ENCODE measurements around the gene GLI3. TPM values are rescaled to one million over a fixed set of nuclear protein-coding genes. Genes with fewer than 3 reads are reported as not detected.

The GLI3 gene
- total and polyA plus RNA-seq, 4 donors = 0.50 to 34.9 (median 11.3) TPM

DNA sequence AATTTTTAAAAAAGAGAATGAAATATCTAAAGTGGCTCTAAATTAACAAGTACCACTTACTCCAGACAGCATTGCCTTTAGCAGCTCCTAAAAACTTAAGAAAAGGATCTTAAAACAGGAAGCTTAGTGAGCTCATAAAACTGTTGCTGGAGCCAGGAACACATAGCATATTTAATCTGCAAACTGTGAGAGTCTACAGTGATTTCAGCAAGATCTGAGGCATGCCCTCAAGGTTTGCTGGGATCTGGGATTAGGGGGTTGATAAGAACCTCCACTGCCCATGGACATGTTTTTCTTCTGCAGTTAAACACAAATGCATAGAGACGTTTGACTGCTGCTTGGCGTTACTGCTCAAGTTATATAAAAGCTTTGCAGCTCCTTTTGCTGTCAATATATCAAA is 3.8 kb downstream of the GLI3 start:
- no peak for DNase-seq
- Histone ChIP-seq H3K4me1 (ENCODE audit: control insufficient read depth in 1 of 2, insufficient read depth in 2 of 2, low read length in 2 of 2) (no peaks in the 10 kb centered on the region), H3K27ac (ENCODE audit: low read depth in 1 of 2, low read length in 2 of 2) (no peak overlapping the region), H3K4me3 (ENCODE audit: low read length in 2 of 2) (no peak overlapping the region), H3K36me3 (ENCODE audit: control insufficient read depth in 1 of 2, insufficient read depth in 2 of 2, low read length in 1 of 2) (no peaks in the 10 kb centered on the region), H3K9me3 (ENCODE audit: control insufficient read depth, low read length) (no peaks in the 10 kb centered on the region), H3K27me3 (ENCODE audit: control insufficient read depth in 1 of 2, insufficient read depth in 2 of 2, low read length in 1 of 2) (no peaks in the 10 kb centered on the region)
- intact Hi-C loops (cut with DNase I) = loop anchor here in 1 of 2 donors (10.0 kb wide), 1 partner anchor 88 kb away; no protein-coding TSS in a partner anchor
- WGBS, 2 donors = 74 to 77% methylated on average over 2 of the region's 2 CpGs
- no peak for ATAC-seq (ENCODE audit: low FRiP score)

- intact Hi-C loops (cut with DNase I) = loop anchor here in 1 of 2 donors (10.0 kb wide), 1 partner anchor 87 kb away; no protein-coding TSS in a partner anchor
- H3K27me3 ChIP-seq (ENCODE audit: control insufficient read depth in 1 of 2, insufficient read depth in 2 of 2, low read length in 1 of 2) = no peaks in the 10 kb centered on the region
- ATAC-seq (ENCODE audit: low FRiP score) (no peak), DNase-seq (no peak)
- no peaks in the 10 kb centered on the region for H3K36me3 ChIP-seq (ENCODE audit: control insufficient read depth in 1 of 2, insufficient read depth in 2 of 2, low read length in 1 of 2)
- no peak overlapping the region for H3K27ac ChIP-seq (ENCODE audit: low read depth in 1 of 2, low read length in 2 of 2)
- no peaks in the 10 kb centered on the region for H3K4me1 ChIP-seq (ENCODE audit: control insufficient read depth in 1 of 2, insufficient read depth in 2 of 2, low read length in 2 of 2)
- WGBS, 2 donors = 76 to 82% methylated on average over 4 of the region's 4 CpGs
- no peak overlapping the region for H3K4me3 ChIP-seq (ENCODE audit: low read length in 2 of 2)
- H3K9me3 ChIP-seq (ENCODE audit: control insufficient read depth, low read length) = no peaks in the 10 kb centered on the region
These were observed 4.7 kb downstream of the GLI3 start for GRCh38 chr7:42232275-42232674.

GRCh38 chr7:42231043-42231787 is 5.8 kb downstream of the GLI3 start:
- WGBS, 2 donors = 88 to 92% methylated on average over 1 of the region's 1 CpG
- Histone ChIP-seq H3K9me3 (ENCODE audit: control insufficient read depth, low read length) (no peaks in the 10 kb centered on the region), H3K27me3 (ENCODE audit: control insufficient read depth in 1 of 2, insufficient read depth in 2 of 2, low read length in 1 of 2) (no peaks in the 10 kb centered on the region), H3K4me1 (ENCODE audit: control insufficient read depth in 1 of 2, insufficient read depth in 2 of 2, low read length in 2 of 2) (no peaks in the 10 kb centered on the region), H3K4me3 (ENCODE audit: low read length in 2 of 2) (no peak overlapping the region), H3K36me3 (ENCODE audit: control insufficient read depth in 1 of 2, insufficient read depth in 2 of 2, low read length in 1 of 2) (no peaks in the 10 kb centered on the region), H3K27ac (ENCODE audit: low read depth in 1 of 2, low read length in 2 of 2) (no peak overlapping the region)
- ATAC-seq (ENCODE audit: low FRiP score) (no peak), DNase-seq (no peak)
- intact Hi-C loops (cut with DNase I) = loop anchor here in 1 of 2 donors (10.0 kb wide), 1 partner anchor 86 kb away; no protein-coding TSS in a partner anchor

DNA sequence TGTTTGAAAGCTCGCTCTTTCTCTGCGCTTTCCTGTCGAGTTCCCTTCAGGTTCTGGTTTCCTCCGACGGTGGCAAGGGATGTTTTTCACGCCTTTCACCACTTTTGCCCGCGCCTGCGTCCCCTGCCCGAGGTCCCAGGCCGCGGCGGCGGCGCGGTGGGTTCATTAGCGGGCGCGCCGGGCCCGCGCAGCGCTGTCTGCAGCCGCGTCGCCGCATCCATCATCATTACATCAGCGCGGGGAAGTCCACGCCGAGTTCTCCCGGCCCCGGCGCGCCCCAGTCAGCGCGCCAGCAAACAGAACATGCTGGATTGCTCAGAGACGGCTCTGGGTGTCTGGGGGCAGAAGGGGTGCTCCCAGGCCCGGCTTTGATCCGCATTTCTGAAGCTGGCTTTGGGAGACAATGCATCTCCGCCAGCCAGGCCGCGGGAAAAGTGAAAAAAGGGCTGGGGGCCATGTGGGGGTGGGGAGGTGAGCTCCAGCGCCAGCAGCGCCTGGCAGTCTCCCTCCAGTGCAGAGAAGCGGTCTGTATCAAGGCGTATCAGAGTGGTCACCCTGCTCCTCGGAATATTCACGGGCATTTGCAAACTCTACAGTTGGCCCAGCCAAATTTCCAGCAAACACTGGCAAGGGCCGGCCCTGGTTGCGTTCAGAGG is 8.9 kb downstream of the GLI3 start:
- H3K4me1 ChIP-seq (ENCODE audit: control insufficient read depth in 1 of 2, insufficient read depth in 2 of 2, low read length in 2 of 2) = no peaks in the 10 kb centered on the region

DNA sequence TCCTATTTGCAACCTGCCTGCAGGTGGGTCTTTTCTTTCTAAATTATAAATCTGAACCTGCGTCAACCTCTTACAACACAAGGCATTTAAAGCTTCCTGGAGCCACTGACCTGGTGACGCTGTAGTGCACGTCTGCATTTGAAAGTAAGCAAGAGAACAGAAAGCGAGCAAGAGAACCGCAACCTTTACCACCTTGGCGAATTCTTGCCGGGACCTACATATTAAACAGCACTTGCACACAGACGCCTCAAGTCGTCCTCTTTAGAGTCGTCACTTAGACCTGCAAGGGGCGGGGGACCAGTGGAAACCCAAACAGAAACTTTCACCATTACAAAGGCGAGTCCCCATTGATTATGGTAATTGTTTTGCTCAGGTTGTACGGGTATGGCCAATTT is 9.5 kb downstream of the GLI3 start:
- intact Hi-C loops (cut with DNase I) = no loop called here
- DNase-seq (no peak), ATAC-seq (ENCODE audit: low FRiP score) (no peak)
- no peaks in the 10 kb centered on the region for H3K9me3 ChIP-seq (ENCODE audit: control insufficient read depth, low read length)
- H3K27ac ChIP-seq (ENCODE audit: low read depth in 1 of 2, low read length in 2 of 2) = no peak overlapping the region
- 79 to 85% methylated on average over 13 of the region's 13 CpGs for WGBS, 2 donors
- no peaks in the 10 kb centered on the region for H3K27me3 ChIP-seq (ENCODE audit: control insufficient read depth in 1 of 2, insufficient read depth in 2 of 2, low read length in 1 of 2)
- peak overlapping the region in 1 of 2 donors; percentile 57 for H3K4me3 ChIP-seq (ENCODE audit: low read length in 2 of 2)
- no peaks in the 10 kb centered on the region for H3K4me1 ChIP-seq (ENCODE audit: control insufficient read depth in 1 of 2, insufficient read depth in 2 of 2, low read length in 2 of 2)
- H3K36me3 ChIP-seq (ENCODE audit: control insufficient read depth in 1 of 2, insufficient read depth in 2 of 2, low read length in 1 of 2) = no peaks in the 10 kb centered on the region

More for the DNA sequence above, 8.9 kb downstream of the GLI3 start:
- intact Hi-C loops (cut with DNase I) = no loop called here
- Histone ChIP-seq H3K9me3 (ENCODE audit: control insufficient read depth, low read length) (no peaks in the 10 kb centered on the region), H3K27me3 (ENCODE audit: control insufficient read depth in 1 of 2, insufficient read depth in 2 of 2, low read length in 1 of 2) (no peaks in the 10 kb centered on the region), H3K4me3 (ENCODE audit: low read length in 2 of 2) (peak overlapping the region; percentile 57 to 86), H3K27ac (ENCODE audit: low read depth in 1 of 2, low read length in 2 of 2) (no peak overlapping the region), H3K36me3 (ENCODE audit: control insufficient read depth in 1 of 2, insufficient read depth in 2 of 2, low read length in 1 of 2) (no peaks in the 10 kb centered on the region)
- ATAC-seq (ENCODE audit: low FRiP score) (peak; percentile 77), DNase-seq (peak; percentile 51 to 83)
- WGBS, 2 donors = 5 to 7% methylated on average over 51 of the region's 51 CpGs

DNA sequence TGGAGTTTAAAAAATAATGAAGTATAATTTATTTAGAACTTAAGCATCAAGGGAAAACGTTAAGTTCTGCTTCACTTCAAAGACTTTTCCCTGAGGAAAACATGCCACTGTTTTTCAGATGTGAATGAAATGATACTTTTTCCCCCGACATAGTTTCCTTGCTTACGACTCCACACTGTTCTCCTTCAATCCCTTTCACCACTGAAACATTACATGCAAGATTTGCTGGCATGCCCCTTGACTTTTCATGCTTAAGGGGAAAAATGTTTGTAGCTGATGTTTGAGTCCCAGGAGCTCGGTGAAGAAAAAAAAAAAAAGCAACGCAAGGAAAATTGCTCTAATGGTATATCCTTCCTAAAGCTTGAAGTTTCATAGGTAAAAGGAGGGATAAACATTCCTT is 10.0 kb downstream of the GLI3 start:
- Histone ChIP-seq H3K36me3 (ENCODE audit: control insufficient read depth in 1 of 2, insufficient read depth in 2 of 2, low read length in 1 of 2) (no peaks in the 10 kb centered on the region), H3K27me3 (ENCODE audit: control insufficient read depth in 1 of 2, insufficient read depth in 2 of 2, low read length in 1 of 2) (no peaks in the 10 kb centered on the region), H3K9me3 (ENCODE audit: control insufficient read depth, low read length) (no peaks in the 10 kb centered on the region), H3K4me3 (ENCODE audit: low read length in 2 of 2) (no peak overlapping the region), H3K4me1 (ENCODE audit: control insufficient read depth in 1 of 2, insufficient read depth in 2 of 2, low read length in 2 of 2) (no peaks in the 10 kb centered on the region), H3K27ac (ENCODE audit: low read depth in 1 of 2, low read length in 2 of 2) (no peak overlapping the region)
- ATAC-seq (ENCODE audit: low FRiP score) (no peak), DNase-seq (no peak)
- 89 to 92% methylated on average over 5 of the region's 5 CpGs for WGBS, 2 donors
- intact Hi-C loops (cut with DNase I) = no loop called here

DNA sequence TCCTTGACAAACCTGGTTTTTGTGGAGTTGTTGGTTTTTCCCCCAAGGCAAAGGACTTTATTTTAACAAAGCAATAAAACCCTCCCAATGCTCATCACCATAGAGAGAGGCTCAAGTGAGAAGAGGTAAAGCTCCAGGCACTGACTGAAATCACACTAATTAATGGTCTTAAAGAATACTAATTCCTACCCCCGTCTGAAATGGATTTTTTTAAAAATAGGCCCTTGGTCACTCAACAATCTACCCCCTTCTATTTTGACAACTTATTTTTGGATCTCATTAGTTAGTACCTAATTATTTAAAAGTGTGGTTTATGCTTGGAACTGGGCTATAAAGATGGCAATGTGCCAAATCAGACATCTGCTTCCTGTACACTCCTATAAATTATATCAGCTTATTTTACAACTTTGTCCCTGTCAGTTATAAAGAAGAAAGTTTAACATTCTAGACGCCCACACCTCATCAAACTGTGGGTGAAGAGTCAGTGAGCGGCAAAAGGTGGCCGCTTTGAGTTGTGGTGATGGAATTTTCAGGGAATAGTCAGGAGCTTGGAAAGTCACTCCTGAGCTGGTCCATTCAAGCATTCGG is 10.6 kb downstream of the GLI3 start:
- H3K27ac ChIP-seq (ENCODE audit: low read depth in 1 of 2, low read length in 2 of 2) = no peak overlapping the region
- intact Hi-C loops (cut with DNase I) = no loop called here
- H3K27me3 ChIP-seq (ENCODE audit: control insufficient read depth in 1 of 2, insufficient read depth in 2 of 2, low read length in 1 of 2) = no peaks in the 10 kb centered on the region
- ATAC-seq (ENCODE audit: low FRiP score) = no peak
- 89 to 95% methylated on average over 5 of the region's 5 CpGs for WGBS, 2 donors
- no peaks in the 10 kb centered on the region for H3K9me3 ChIP-seq (ENCODE audit: control insufficient read depth, low read length)
- H3K4me3 ChIP-seq (ENCODE audit: low read length in 2 of 2) = no peak overlapping the region
- DNase-seq = no peak
- no peaks in the 10 kb centered on the region for H3K4me1 ChIP-seq (ENCODE audit: control insufficient read depth in 1 of 2, insufficient read depth in 2 of 2, low read length in 2 of 2)
- no peaks in the 10 kb centered on the region for H3K36me3 ChIP-seq (ENCODE audit: control insufficient read depth in 1 of 2, insufficient read depth in 2 of 2, low read length in 1 of 2)

DNA sequence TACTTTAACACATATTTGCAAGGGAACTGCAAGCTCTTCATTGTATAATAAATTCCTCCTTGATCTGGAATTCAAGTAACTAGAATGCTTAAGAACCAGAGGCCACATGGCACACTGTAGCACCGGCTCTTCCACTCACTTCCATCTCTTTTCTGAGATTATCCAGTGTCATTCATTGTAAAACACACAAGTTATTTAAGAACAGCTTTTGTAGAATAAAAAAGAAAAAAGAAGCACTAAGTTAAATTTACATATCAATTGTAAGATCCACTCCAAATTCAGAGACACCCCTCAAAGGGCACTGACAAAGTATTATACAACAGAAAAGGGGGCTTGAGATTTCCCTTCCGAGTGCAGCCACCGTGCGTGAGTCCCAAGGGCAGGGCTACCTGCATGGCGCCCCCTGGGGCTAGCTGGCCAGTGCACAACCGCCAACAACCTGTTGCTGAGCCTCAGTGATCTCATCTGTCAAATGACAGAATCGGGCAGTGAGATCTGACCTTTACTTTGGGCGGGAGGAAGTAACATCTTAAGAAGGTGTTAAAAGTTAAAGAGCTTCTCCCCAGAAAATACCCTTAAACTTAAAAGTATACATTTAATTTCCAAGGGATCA is 12.5 kb downstream of the GLI3 start:
- intact Hi-C loops (cut with DNase I) = no loop called here
- H3K27ac ChIP-seq (ENCODE audit: low read depth in 1 of 2, low read length in 2 of 2) = no peak overlapping the region

More for the DNA sequence above, 12.5 kb downstream of the GLI3 start:
- DNase-seq = no peak
- Histone ChIP-seq H3K4me1 (ENCODE audit: control insufficient read depth in 1 of 2, insufficient read depth in 2 of 2, low read length in 2 of 2) (no peaks in the 10 kb centered on the region), H3K4me3 (ENCODE audit: low read length in 2 of 2) (no peak overlapping the region), H3K27me3 (ENCODE audit: control insufficient read depth in 1 of 2, insufficient read depth in 2 of 2, low read length in 1 of 2) (no peaks in the 10 kb centered on the region), H3K9me3 (ENCODE audit: control insufficient read depth, low read length) (no peaks in the 10 kb centered on the region), H3K36me3 (ENCODE audit: control insufficient read depth in 1 of 2, insufficient read depth in 2 of 2, low read length in 1 of 2) (peaks cover 0 to 2% of the 10 kb centered on the region in 2 donors)
- 96% methylated on average over 8 of the region's 8 CpGs for WGBS, 2 donors
- ATAC-seq (ENCODE audit: low FRiP score) = no peak

All from aorta (tissue), 5 donors.